Measurements from ENCODE around the gene ASB2. TPM values are rescaled to one million over a fixed set of nuclear protein-coding genes. Genes with fewer than 3 reads are reported as not detected.

ASB2 gene
- total and polyA plus RNA-seq, 5 donors from 2014 or later = 0.96 to 5.7 (median 4.7) TPM

DNA sequence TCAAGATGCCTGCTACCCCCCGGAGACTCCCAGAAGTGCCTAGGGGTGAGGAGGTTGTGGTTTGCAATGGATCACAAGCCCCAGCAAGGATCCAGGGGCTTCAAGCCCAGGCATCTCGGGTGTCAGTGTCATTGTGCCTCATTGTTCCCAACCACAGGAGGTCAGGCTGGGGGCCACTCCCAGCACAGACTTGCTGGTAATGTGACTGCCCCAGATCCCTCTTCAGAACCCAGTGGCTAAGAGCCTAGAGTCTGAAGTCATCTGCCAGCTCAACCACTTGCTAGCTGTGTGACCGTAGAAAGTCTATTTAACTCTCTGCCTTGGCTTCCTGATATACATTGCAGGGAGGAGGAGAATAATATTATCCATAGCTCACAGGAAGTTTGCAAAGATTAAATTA is 7.7 kb upstream of the ASB2 start:
- H3K27ac ChIP-seq (ENCODE audit: insufficient read depth, low read length, poor library complexity, severe bottlenecking) = no peak overlapping the region
- Mint-ChIP-seq H3K4me3 (no peak overlapping the region), H3K4me1 (peaks cover 4 to 17% (median 6%) of the 10 kb centered on the region in 4 donors), H3K27me3 (peaks cover 8% of the 10 kb centered on the region), H3K27ac (no peak overlapping the region), H3K9me3 (no peaks in the 10 kb centered on the region), H3K36me3 (peaks cover 3% of the 10 kb centered on the region)
- H3K36me3 ChIP-seq (ENCODE audit: control insufficient read depth, insufficient read depth, low read length) = no peaks in the 10 kb centered on the region
- no peak for DNase-seq
- ATAC-seq (ENCODE audit: low read depth in 2 of 2) = no peak
- H3K9me3 ChIP-seq (ENCODE audit: control insufficient read depth in 2 of 2, low read length in 2 of 2) = no peaks in the 10 kb centered on the region
- no peaks in the 10 kb centered on the region for H3K27me3 ChIP-seq (ENCODE audit: control insufficient read depth, insufficient read depth, low read length)
- no peak overlapping the region for H3K4me3 ChIP-seq (ENCODE audit: low read depth, low read length)
- H3K4me1 ChIP-seq (ENCODE audit: control insufficient read depth, insufficient read depth, low read length, poor library complexity, severe bottlenecking) = peaks cover 4% of the 10 kb centered on the region

- Mint-ChIP-seq H3K9me3 (peaks cover 0 to 10% (median 3%) of the 10 kb centered on the region in 7 donors), H3K4me3 (no peak overlapping the region), H3K27ac (no peak overlapping the region), H3K27me3 (peaks cover 13% of the 10 kb centered on the region), H3K4me1 (peaks cover 13 to 34% (median 18%) of the 10 kb centered on the region in 4 donors), H3K36me3 (peaks cover 3% of the 10 kb centered on the region)
- Histone ChIP-seq H3K27me3 (ENCODE audit: control insufficient read depth, insufficient read depth, low read length) (no peaks in the 10 kb centered on the region), H3K4me3 (ENCODE audit: low read depth, low read length) (no peak overlapping the region), H3K9me3 (ENCODE audit: control insufficient read depth in 2 of 2, low read length in 2 of 2) (peaks cover 0 to 9% of the 10 kb centered on the region in 2 experiments), H3K4me1 (ENCODE audit: control insufficient read depth, insufficient read depth, low read length, poor library complexity, severe bottlenecking) (peaks cover 20% of the 10 kb centered on the region), H3K27ac (ENCODE audit: insufficient read depth, low read length, poor library complexity, severe bottlenecking) (no peak overlapping the region), H3K36me3 (ENCODE audit: control insufficient read depth, insufficient read depth, low read length) (no peaks in the 10 kb centered on the region)
- no peak for ATAC-seq (ENCODE audit: low read depth in 2 of 2)
- no peak for DNase-seq
Observed at GRCh38 chr14:93982230-93983007, 6.0 kb upstream of the ASB2 start.

DNA sequence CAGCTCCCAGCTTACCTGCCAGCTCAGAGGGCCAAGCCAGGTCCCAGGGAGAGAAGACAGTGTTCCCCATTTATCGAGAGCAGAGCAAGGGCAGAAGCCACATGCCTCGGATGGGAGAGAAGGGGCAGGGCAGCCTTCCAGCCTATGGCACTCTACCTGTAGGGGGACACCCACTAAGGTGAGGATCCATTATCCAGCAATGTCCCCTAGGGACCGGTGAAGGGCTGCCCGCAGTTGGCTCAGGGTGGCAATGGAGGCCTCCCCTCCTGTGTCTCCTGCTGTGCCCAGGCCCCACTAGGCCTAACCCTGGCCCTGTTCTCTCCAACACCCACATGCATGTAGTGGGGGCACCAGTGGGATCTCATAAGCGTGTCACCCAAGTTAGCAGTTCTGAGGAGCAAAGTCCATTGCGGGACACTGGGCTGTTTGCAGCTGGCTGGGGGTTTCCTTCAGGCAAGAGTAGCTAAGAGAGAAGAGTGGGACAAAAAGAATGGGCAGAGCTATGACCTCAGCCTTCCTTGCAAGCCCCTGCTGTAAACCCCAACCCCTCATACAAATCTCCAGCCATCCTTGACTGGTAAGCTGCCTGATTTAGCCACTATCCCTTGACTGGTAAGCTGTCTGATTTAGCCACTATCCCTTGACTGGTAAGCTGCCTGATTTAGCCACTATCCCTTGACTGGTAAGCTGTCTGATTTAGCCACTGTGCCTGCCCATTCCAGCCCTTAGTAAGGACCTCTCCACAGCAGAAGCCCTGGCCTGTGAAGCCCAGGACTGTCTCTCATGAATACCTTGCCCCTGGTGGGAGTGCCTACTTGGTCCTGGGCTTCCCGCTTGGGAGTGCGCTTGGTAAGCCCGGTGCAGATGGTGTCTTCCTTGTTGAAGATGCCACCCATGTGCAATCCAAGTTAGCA is 5.2 kb upstream of the ASB2 start:
- H3K27ac ChIP-seq (ENCODE audit: insufficient read depth, low read length, poor library complexity, severe bottlenecking) = no peak overlapping the region
- Mint-ChIP-seq H3K4me1 (peaks cover 13 to 42% (median 26%) of the 10 kb centered on the region in 4 donors), H3K9me3 (peaks cover 0 to 18% (median 6%) of the 10 kb centered on the region in 7 donors), H3K4me3 (no peak overlapping the region), H3K27ac (peak overlapping the region in 2 of 3 donors; percentile 26 to 41), H3K36me3 (peaks cover 3% of the 10 kb centered on the region), H3K27me3 (peaks cover 16% of the 10 kb centered on the region)
- H3K36me3 ChIP-seq (ENCODE audit: control insufficient read depth, insufficient read depth, low read length) = no peaks in the 10 kb centered on the region
- DNase-seq (no peak), ATAC-seq (ENCODE audit: low read depth in 2 of 2) (no peak)
- no peak overlapping the region for H3K4me3 ChIP-seq (ENCODE audit: low read depth, low read length)
- H3K4me1 ChIP-seq (ENCODE audit: control insufficient read depth, insufficient read depth, low read length, poor library complexity, severe bottlenecking) = peaks cover 27% of the 10 kb centered on the region
- H3K9me3 ChIP-seq (ENCODE audit: control insufficient read depth in 2 of 2, low read length in 2 of 2) = peaks cover 3 to 12% of the 10 kb centered on the region in 2 experiments
- H3K27me3 ChIP-seq (ENCODE audit: control insufficient read depth, insufficient read depth, low read length) = no peaks in the 10 kb centered on the region

GRCh38 chr14:93980456-93981201 is 4.3 kb upstream of the ASB2 start:
- no peak for ATAC-seq (ENCODE audit: low read depth in 2 of 2)
- H3K36me3 Mint-ChIP-seq = peaks cover 3% of the 10 kb centered on the region

DNA sequence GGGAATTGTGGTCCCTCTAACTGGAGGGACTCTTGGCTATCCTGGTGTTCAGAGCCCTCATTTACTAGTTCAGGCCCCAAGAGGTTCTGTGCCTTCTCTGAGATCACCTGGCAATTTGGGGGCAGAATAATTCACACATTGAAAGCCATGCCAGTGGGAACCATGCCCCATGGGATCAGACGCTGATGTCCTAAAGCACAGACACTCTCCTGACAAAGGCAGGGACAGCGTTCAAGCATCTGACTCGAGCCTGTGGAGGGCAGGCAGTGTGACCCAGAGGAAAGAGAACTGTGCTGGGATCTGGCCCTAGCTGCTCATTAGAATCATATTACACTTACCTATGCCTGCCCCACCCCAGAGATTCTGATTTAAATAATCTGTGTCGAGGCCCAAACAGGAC is 2.4 kb upstream of the ASB2 start:
- Mint-ChIP-seq H3K36me3 (peaks cover 3% of the 10 kb centered on the region), H3K4me3 (peak overlapping the region; percentile 63 to 85 (median 67)), H3K27me3 (peaks cover 13% of the 10 kb centered on the region), H3K4me1 (peaks cover 19 to 55% (median 37%) of the 10 kb centered on the region in 4 donors), H3K27ac (peak overlapping the region; percentile 72 to 92 (median 91)), H3K9me3 (peaks cover 0 to 19% (median 6%) of the 10 kb centered on the region in 7 donors)
- Histone ChIP-seq H3K27ac (ENCODE audit: insufficient read depth, low read length, poor library complexity, severe bottlenecking) (peak overlapping the region; percentile 67), H3K4me3 (ENCODE audit: low read depth, low read length) (peak overlapping the region; percentile 21), H3K36me3 (ENCODE audit: control insufficient read depth, insufficient read depth, low read length) (no peaks in the 10 kb centered on the region), H3K4me1 (ENCODE audit: control insufficient read depth, insufficient read depth, low read length, poor library complexity, severe bottlenecking) (peaks cover 38% of the 10 kb centered on the region), H3K9me3 (ENCODE audit: control insufficient read depth in 2 of 2, low read length in 2 of 2) (peaks cover 3 to 12% of the 10 kb centered on the region in 2 experiments), H3K27me3 (ENCODE audit: control insufficient read depth, insufficient read depth, low read length) (no peaks in the 10 kb centered on the region)
- ATAC-seq (ENCODE audit: low read depth in 2 of 2) (no peak), DNase-seq (no peak)

More at GRCh38 chr14:93980456-93981201, 4.3 kb upstream of the ASB2 start:
- Histone ChIP-seq H3K4me1 (ENCODE audit: control insufficient read depth, insufficient read depth, low read length, poor library complexity, severe bottlenecking) (peaks cover 36% of the 10 kb centered on the region), H3K27ac (ENCODE audit: insufficient read depth, low read length, poor library complexity, severe bottlenecking) (no peak overlapping the region), H3K27me3 (ENCODE audit: control insufficient read depth, insufficient read depth, low read length) (no peaks in the 10 kb centered on the region), H3K36me3 (ENCODE audit: control insufficient read depth, insufficient read depth, low read length) (no peaks in the 10 kb centered on the region), H3K9me3 (ENCODE audit: control insufficient read depth in 2 of 2, low read length in 2 of 2) (peaks cover 3 to 12% of the 10 kb centered on the region in 2 experiments), H3K4me3 (ENCODE audit: low read depth, low read length) (no peak overlapping the region)
- H3K4me1 Mint-ChIP-seq = peaks cover 19 to 51% (median 35%) of the 10 kb centered on the region in 4 donors
- no peak for DNase-seq
- H3K4me3 Mint-ChIP-seq = peak overlapping the region in 1 of 4 donors; percentile 43
- H3K27me3 Mint-ChIP-seq = peaks cover 17% of the 10 kb centered on the region
- H3K9me3 Mint-ChIP-seq = peaks cover 0 to 19% (median 6%) of the 10 kb centered on the region in 7 donors
- peak overlapping the region in 1 of 3 donors; percentile 65 for H3K27ac Mint-ChIP-seq

- DNase-seq = peak; percentile 50 to 96 (median 87)
- peaks cover 3 to 12% of the 10 kb centered on the region in 2 experiments for H3K9me3 ChIP-seq (ENCODE audit: control insufficient read depth in 2 of 2, low read length in 2 of 2)
- no peaks in the 10 kb centered on the region for H3K27me3 ChIP-seq (ENCODE audit: control insufficient read depth, insufficient read depth, low read length)
- H3K4me1 ChIP-seq (ENCODE audit: control insufficient read depth, insufficient read depth, low read length, poor library complexity, severe bottlenecking) = peaks cover 38% of the 10 kb centered on the region
- H3K36me3 ChIP-seq (ENCODE audit: control insufficient read depth, insufficient read depth, low read length) = no peaks in the 10 kb centered on the region
- peak; percentile 92 for ATAC-seq (ENCODE audit: low read depth in 2 of 2)
- Mint-ChIP-seq H3K27ac (peak overlapping the region; percentile 72 to 92 (median 91)), H3K4me1 (peaks cover 19 to 55% (median 37%) of the 10 kb centered on the region in 4 donors), H3K36me3 (peaks cover 3% of the 10 kb centered on the region), H3K9me3 (peaks cover 0 to 19% (median 6%) of the 10 kb centered on the region in 7 donors), H3K4me3 (peak overlapping the region; percentile 63 to 85 (median 67)), H3K27me3 (peaks cover 10% of the 10 kb centered on the region)
- H3K27ac ChIP-seq (ENCODE audit: insufficient read depth, low read length, poor library complexity, severe bottlenecking) = peak overlapping the region; percentile 67
- peak overlapping the region; percentile 21 for H3K4me3 ChIP-seq (ENCODE audit: low read depth, low read length)
Observed at GRCh38 chr14:93977790-93978581, 1.6 kb upstream of the ASB2 start.
